OCI-LY7 (cell line): ENCODE measurements around the gene WIZ. TPM values are rescaled to one million over a fixed set of nuclear protein-coding genes. Genes with fewer than 3 reads are reported as not detected.
"Not testable (repeated sequence)": the region's sequence is repeated elsewhere in the genome, so short reads cannot be mapped to it uniquely, and the experiment has no call there.

Experiments
- BruUV-seq: library from RNA; stranded (reverse); fragments of 400-500 nt; replicated peaks from 2 replicates; lab custom pipeline; 2021; lab: Mats Ljungman, UMichigan
- CTCF ChIA-PET: fragments of 300-600 bp; sonication (Branson Sonifier 250); formaldehyde crosslinking; loops from one replicate; lab custom pipeline; 2022; ENCODE audit warnings: antibody characterized with exemption; ENCODE audit not compliant: unreplicated experiment; lab: Charles Lee
- POLR2A ChIA-PET: fragments of 300-600 bp; sonication (Branson Sonifier 250); formaldehyde crosslinking; loops from one replicate; lab custom pipeline; 2022; ENCODE audit warnings: antibody characterized with exemption; lab: Charles Lee
- DNase-seq: peaks from one replicate; pipeline ENCODE4 v3.0.0-alpha.2; 2015; ENCODE audit warnings: low spot score
- H2AFZ ChIP-seq: fragments of 200-600 bp; sonication (generic), shearing (Covaris generic); 2 replicates; pipeline ENCODE4 v1.6.1; 2014; ENCODE audit warnings: mild to moderate bottlenecking, antibody characterized with exemption, low read length, moderate library complexity
- H3K27ac ChIP-seq: fragments of 200-600 bp; sonication (generic); 2 replicates; pipeline ENCODE4 v1.5.1; 2014; ENCODE audit warnings: mixed run types, low read depth, mild to moderate bottlenecking, moderate library complexity, low read length, inconsistent platforms; ENCODE audit not compliant: poor library complexity, severe bottlenecking
- H3K36me3 ChIP-seq: fragments of 200-600 bp; sonication (generic); 2 replicates; pipeline ENCODE4 v1.6.1; 2014; ENCODE audit warnings: mild to moderate bottlenecking, antibody characterized with exemption, low read length, moderate library complexity, mixed read lengths; ENCODE audit not compliant: insufficient read depth
- H3K4me1 ChIP-seq: fragments of 200-600 bp; sonication (generic); 2 replicates; pipeline ENCODE4 v1.5.1; 2014; ENCODE audit warnings: mild to moderate bottlenecking, low read length; ENCODE audit not compliant: insufficient read depth, poor library complexity, severe bottlenecking
- H3K4me2 ChIP-seq: fragments of 200-600 bp; sonication (generic); 2 replicates; pipeline ENCODE4 v1.6.1; 2014; ENCODE audit warnings: mild to moderate bottlenecking, low read length
- H3K4me3 ChIP-seq: fragments of 200-600 bp; sonication (generic); 2 replicates; pipeline ENCODE4 v1.5.1; 2014; ENCODE audit warnings: mild to moderate bottlenecking, low read depth, low read length; ENCODE audit not compliant: poor library complexity, severe bottlenecking
- H3K79me2 ChIP-seq: fragments of 200-600 bp; sonication (generic); 2 replicates; pipeline ENCODE4 v1.6.1; 2016; ENCODE audit warnings: low read depth, mild to moderate bottlenecking, low read length, moderate library complexity, mixed read lengths; ENCODE audit not compliant: insufficient read depth
- H3K9me2 ChIP-seq: fragments of 200-600 bp; sonication (generic); 2 replicates; pipeline ENCODE4 v1.6.1; 2016; ENCODE audit warnings: mild to moderate bottlenecking, low read length, mixed read lengths; ENCODE audit not compliant: insufficient read depth
- H3K9me3 ChIP-seq: fragments of 200-600 bp; sonication (generic); 2 replicates; pipeline ENCODE4 v1.6.1; 2014; ENCODE audit warnings: mild to moderate bottlenecking, mixed run types, low read length, mixed read lengths
- H4K20me1 ChIP-seq: fragments of 200-600 bp; sonication (generic); 2 replicates; pipeline ENCODE4 v1.6.1; 2014; ENCODE audit warnings: mild to moderate bottlenecking, antibody characterized with exemption, low read length, moderate library complexity, mixed read lengths; ENCODE audit not compliant: insufficient read depth
- CTCF ChIP-seq: fragments of 200-600 bp; sonication (generic); conservative IDR thresholded peaks from 2 replicates; pipeline ENCODE4 v1.5.1; 2014; ENCODE audit warnings: mild to moderate bottlenecking, antibody characterized with exemption, low read length, moderate library complexity, mixed read lengths
- EZH2phosphoT487 ChIP-seq: fragments of 200-600 bp; sonication (generic); IDR thresholded peaks from 2 replicates; pipeline ENCODE4 v1.6.1; 2018; ENCODE audit warnings: low read depth, borderline replicate concordance, mild to moderate bottlenecking, mixed run types, antibody characterized with exemption, low read length, moderate library complexity, mixed read lengths
- intact Hi-C: fragments of 100-400 bp; cut with micrococcal nuclease; formaldehyde crosslinking; loops from one replicate; pipeline ENCODE4 v1.10.0; 2022; ENCODE audit not compliant: unreplicated experiment
- total RNA-seq, 2 experiments: library from RNA; depleted of rRNA in 1 of 2; stranded (reverse); fragments of >200 nt in 1 of 2; shearing (Covaris generic) in 1 of 2; gene quantifications; 2 replicates each; pipeline ENCODE4 v1.2.3, GENCODE V29; 2014 to 2022

Gene WIZ
- total RNA-seq, 2 experiments from 2014 or later: 16.4 to 35.9 TPM

GRCh38 chr19:15475169-15475568 is 25.4 kb upstream of the WIZ start:
- H2AFZ ChIP-seq: no peak overlapping the region
- H4K20me1 ChIP-seq: no peaks in the 10 kb centered on the region
- ChIA-PET POLR2A (interaction anchor here (0.7 kb wide), 2 partner anchors 62 to 70 kb away, joined by 4 read pairs; no protein-coding TSS in a partner anchor), CTCF (no interaction called here)
- TF ChIP-seq CTCF (no peak), EZH2phosphoT487 (no peak)
- no peaks in the 10 kb centered on the region for H3K79me2 ChIP-seq
- no peaks in the 10 kb centered on the region for H3K36me3 ChIP-seq
- no TSS peak for BruUV-seq
- no peak overlapping the region for H3K27ac ChIP-seq
- H3K9me3 ChIP-seq: no peaks in the 10 kb centered on the region
- DNase-seq: no peak
- no peak overlapping the region for H3K4me2 ChIP-seq
- no peak overlapping the region for H3K4me3 ChIP-seq
- no peaks in the 10 kb centered on the region for H3K9me2 ChIP-seq
- peaks cover 7% of the 10 kb centered on the region for H3K4me1 ChIP-seq
- intact Hi-C loops: no loop called here

GRCh38 chr19:15473821-15474220 is 24.1 kb upstream of the WIZ start:
- intact Hi-C loops, H3K9me3 ChIP-seq, BruUV-seq, H3K4me3 ChIP-seq, H3K79me2 ChIP-seq, DNase-seq, H4K20me1 ChIP-seq, POLR2A ChIA-PET, H3K9me2 ChIP-seq, H3K4me2 ChIP-seq, CTCF ChIA-PET, H2AFZ ChIP-seq, H3K36me3 ChIP-seq, H3K27ac ChIP-seq, H3K4me1 ChIP-seq: not testable (repeated sequence)

GRCh38 chr19:15471639-15472101 is 21.9 kb upstream of the WIZ start:
- no peaks in the 10 kb centered on the region for H4K20me1 ChIP-seq
- H3K36me3 ChIP-seq: no peaks in the 10 kb centered on the region
- no TSS peak for BruUV-seq
- H3K4me2 ChIP-seq: no peak overlapping the region
- intact Hi-C loops: no loop called here
- no peaks in the 10 kb centered on the region for H3K9me3 ChIP-seq
- no peak overlapping the region for H3K27ac ChIP-seq
- H3K4me1 ChIP-seq: peaks cover 16% of the 10 kb centered on the region
- no peaks in the 10 kb centered on the region for H3K79me2 ChIP-seq
- no peak for TF ChIP-seq CTCF
- TF ChIP-seq EZH2phosphoT487: no peak
- H3K9me2 ChIP-seq: no peaks in the 10 kb centered on the region
- no peak overlapping the region for H3K4me3 ChIP-seq
- no peak for DNase-seq
- CTCF ChIA-PET: no interaction called here
- no peak overlapping the region for H2AFZ ChIP-seq
- POLR2A ChIA-PET: no interaction called here
